GM19438 (cell line): Measurements from ENCODE around the gene AGXT.

Experiments
- ATAC-seq: cut with Tn5 transposase; IDR thresholded peaks from one replicate; pipeline ENCODE4 v1.9.1; 2021; ENCODE audit warnings: low read depth; ENCODE audit not compliant: unreplicated experiment

The AGXT gene

GRCh38 chr2:240896394-240896793 lies 27.8 kb downstream of the AGXT start:
- no peak for ATAC-seq

- no peak for ATAC-seq
These were observed 28.5 kb downstream of the AGXT start for GRCh38 chr2:240896871-240897692.

- ATAC-seq, result no peak
These were observed 29.6 kb downstream of the AGXT start for GRCh38 chr2:240898108-240898730.

GRCh38 chr2:240898731-240899467 lies 30.3 kb downstream of the AGXT start:
- no peak for ATAC-seq

GRCh38 chr2:240899468-240899865 lies 30.8 kb downstream of the AGXT start:
- no peak for ATAC-seq

- no peak for ATAC-seq
These were observed 31.7 kb downstream of the AGXT start for GRCh38 chr2:240900141-240900860.

GRCh38 chr2:240901986-240902614 lies 33.5 kb downstream of the AGXT start:
- ATAC-seq, result no peak

- ATAC-seq, result no peak
These were observed 34.0 kb downstream of the AGXT start for GRCh38 chr2:240902615-240903041.

GRCh38 chr2:240903191-240904060 lies 34.8 kb downstream of the AGXT start:
- ATAC-seq, result no peak

GRCh38 chr2:240904216-240905175 lies 35.9 kb downstream of the AGXT start:
- ATAC-seq, result no peak

GRCh38 chr2:240905176-240905781 lies 36.7 kb downstream of the AGXT start:
- ATAC-seq, result no peak

GRCh38 chr2:240906141-240906910 lies 37.7 kb downstream of the AGXT start, which contains the start of gene CROCC2:
CROCC2 (plus strand) TSS chr2:240906336; CDS start chr2:240906514, 178 bp downstream.
- no peak for ATAC-seq

- ATAC-seq, result no peak
These were observed 38.4 kb downstream of the AGXT start for GRCh38 chr2:240906911-240907590.

- no peak for ATAC-seq
These were observed 40.8 kb downstream of the AGXT start for GRCh38 chr2:240909216-240909974.

GRCh38 chr2:240911641-240912265 lies 43.1 kb downstream of the AGXT start:
- ATAC-seq, result no peak
